Skeletal muscle cell (primary cell): ENCODE measurements around the gene LDHAL6B.

Source experiments
- DNase-seq: peaks from one replicate; pipeline ENCODE4 v3.0.0-alpha.2; 2010; ENCODE audit warnings: low read depth
- H3K4me3 ChIP-seq: 2 replicates; pipeline ENCODE4 v1.5.1; 2011; ENCODE audit warnings: low read depth, mild to moderate bottlenecking, control low read depth, low read length, moderate library complexity

Gene LDHAL6B

GRCh38 chr15:59205839-59206622 lies 612 bp upstream of the LDHAL6B start:
- H3K4me3 ChIP-seq = no peak overlapping the region
- DNase-seq = no peak

DNA sequence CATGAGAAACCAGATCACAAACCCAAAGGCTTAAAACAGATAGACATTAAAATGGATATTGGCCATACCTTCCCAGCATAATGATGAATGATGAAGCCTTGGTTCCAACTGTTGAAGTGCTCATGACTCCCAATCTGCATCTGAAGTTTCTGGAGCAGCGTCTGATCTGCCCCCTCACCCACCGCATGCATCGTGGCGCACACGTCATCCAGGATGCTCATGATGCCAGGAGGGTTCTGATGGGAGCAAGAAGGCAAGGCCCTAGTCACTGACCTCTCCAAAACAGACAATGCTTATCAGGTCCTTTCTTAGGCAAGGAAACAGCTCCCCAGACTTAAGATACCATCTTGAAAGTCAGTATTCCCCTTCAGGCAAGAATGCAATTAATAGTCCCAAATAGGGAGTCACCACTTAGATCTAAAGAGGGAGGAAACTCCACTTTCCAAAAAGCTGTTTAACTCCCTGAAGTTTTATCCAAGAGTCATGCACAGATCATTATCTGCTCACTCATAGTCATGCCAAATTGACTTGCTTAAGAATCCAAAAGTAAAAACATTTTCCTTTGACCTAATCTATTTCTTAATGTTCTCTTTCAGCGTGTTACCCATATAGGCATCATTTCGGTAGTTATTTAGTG lies 2.1 kb downstream of the LDHAL6B start:
- H3K4me3 ChIP-seq = no peak overlapping the region
- no peak for DNase-seq

DNA sequence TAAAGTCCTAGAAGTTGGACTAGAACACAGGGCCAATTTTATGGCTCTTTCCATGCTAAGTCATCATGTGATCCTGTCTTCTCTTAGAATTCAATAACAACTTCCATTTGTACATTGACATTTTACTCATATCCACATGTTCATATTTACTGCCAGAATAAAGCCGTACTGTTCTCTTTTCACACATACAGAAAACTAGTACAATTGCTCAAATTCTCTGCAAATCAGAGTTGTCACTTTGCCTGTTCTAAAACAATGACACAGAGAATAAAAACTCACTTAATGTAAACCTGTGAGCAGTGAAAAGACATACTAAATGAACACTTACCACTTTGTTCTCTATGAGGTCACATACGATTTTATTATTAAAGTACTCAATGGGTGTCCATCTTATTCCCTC lies 3.5 kb downstream of the LDHAL6B start:
- no peak for DNase-seq
- no peak overlapping the region for H3K4me3 ChIP-seq

DNA sequence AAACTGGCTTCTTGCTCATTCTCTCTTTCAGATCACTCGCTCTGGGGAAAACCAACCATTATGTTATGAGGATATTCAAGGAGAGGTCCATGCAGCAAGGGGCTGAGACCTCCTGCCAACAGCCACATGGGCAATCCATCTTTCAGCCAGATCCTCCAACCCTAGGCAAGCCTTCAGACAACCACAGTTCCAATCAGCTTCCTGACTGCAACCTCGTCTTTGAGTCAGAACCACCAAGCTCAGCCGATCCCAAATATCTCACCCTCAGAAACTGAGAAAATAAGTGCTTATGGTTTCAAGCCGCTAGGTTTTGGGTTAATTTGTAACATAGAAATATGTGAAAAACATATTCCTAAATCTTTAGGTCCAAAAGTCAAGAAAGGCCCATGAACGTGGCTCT lies 10.3 kb downstream of the LDHAL6B start:
- H3K4me3 ChIP-seq = no peak overlapping the region
- DNase-seq = no peak

DNA sequence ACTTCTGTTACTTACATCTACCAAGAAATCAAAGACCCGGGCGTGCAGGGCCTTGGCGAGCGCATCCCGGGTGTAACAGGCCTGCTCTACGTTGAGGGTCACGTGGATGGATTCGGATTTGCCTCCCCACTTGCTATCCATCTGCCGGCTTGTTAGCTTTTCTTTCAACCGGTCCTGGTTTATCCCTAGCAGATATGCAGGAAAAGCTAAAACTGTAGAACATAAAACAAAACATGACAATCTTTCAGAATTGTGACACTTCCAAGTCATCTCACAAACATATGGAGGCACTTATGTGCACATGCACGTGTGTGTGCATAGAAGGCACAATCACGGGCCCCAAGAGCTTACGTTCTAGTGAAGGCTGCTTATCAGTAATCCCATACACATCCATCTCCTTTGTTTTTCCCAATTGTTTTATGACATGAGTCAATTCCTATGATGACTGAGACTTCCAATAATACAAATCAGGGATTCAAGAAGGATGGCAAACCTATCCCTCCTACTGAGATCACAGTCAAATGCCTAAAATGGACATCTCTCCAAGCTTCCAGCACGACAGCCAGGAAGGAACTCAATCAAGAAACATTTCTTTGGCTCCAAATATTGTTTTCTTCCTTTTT lies 11.3 kb downstream of the LDHAL6B start:
- no peak for DNase-seq
- H3K4me3 ChIP-seq = no peak overlapping the region

DNA sequence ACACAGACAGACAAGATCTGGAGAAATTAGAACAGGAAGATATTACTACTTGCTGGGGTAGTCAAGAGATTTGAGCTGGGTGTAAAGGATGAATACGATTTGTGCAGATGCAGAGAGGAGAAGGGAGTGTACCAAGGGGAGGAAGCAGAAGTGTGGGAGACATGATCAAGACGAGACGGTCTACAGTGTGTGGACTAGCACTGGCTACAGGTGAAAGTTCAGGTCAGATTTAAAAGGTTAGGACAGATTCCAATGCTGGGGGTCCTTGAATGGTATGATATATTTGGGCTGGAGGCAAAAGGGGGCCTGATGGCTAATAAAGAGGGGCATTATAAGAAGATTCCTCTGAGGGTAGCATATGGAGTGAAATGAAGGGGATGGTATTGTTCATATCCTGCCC lies 12.1 kb downstream of the LDHAL6B start:
- no peak for DNase-seq

GRCh38 chr15:59221511-59222505 lies 15.2 kb downstream of the LDHAL6B start:
- no peak overlapping the region for H3K4me3 ChIP-seq
- peak; percentile 50 for DNase-seq

More for the DNA sequence above, 12.1 kb downstream of the LDHAL6B start:
- no peak overlapping the region for H3K4me3 ChIP-seq

GRCh38 chr15:59222906-59223550 lies 16.4 kb downstream of the LDHAL6B start:
- DNase-seq = no peak
- no peak overlapping the region for H3K4me3 ChIP-seq

- no peak overlapping the region for H3K4me3 ChIP-seq
- no peak for DNase-seq
Measured at GRCh38 chr15:59223736-59224135, 17.1 kb downstream of the LDHAL6B start.

DNA sequence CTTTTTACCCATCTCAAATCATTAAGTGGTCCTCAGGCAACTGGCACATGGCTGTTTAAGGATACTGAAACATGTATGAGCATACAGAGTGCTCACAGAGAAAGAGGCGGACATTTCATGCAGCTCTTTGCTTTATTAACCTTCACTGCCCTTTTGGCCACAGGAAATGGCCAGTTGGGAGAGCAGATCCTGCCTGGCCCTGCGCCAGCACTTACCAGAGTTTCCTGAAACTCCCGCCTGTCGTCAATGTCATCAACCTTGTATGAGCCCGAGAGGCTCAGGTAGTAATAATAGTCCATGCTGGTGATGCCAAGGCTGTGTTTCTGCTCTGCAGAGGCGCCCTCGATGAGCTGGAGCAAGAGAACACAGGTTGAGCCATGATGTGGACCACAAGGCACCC lies 17.8 kb downstream of the LDHAL6B start:
- DNase-seq = no peak
- no peak overlapping the region for H3K4me3 ChIP-seq

DNA sequence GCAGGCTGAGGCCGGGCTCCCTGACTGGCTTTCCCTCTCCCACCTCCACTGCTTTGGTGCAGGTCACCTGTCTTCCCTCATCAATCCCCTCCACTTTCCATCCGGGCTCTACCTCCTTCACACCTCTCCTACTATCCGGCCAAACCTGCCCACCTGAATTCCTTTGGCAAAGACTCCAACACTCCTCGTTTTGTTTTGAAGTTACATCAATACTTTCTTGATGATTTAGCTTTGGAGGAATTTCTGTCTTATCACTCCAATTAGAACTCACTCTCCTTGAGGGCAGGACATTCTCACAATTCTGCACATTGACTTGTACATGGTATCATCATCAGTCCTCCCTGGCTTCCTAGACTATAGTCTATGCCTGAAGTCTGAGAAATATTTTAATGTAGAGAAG lies 20.4 kb downstream of the LDHAL6B start:
- no peak overlapping the region for H3K4me3 ChIP-seq
- DNase-seq = no peak

- no peak for DNase-seq
- no peak overlapping the region for H3K4me3 ChIP-seq
Measured at GRCh38 chr15:59229015-59229414, 22.4 kb downstream of the LDHAL6B start.

- no peak for DNase-seq
- H3K4me3 ChIP-seq = no peak overlapping the region
Measured at GRCh38 chr15:59229453-59229852, 22.8 kb downstream of the LDHAL6B start.

DNA sequence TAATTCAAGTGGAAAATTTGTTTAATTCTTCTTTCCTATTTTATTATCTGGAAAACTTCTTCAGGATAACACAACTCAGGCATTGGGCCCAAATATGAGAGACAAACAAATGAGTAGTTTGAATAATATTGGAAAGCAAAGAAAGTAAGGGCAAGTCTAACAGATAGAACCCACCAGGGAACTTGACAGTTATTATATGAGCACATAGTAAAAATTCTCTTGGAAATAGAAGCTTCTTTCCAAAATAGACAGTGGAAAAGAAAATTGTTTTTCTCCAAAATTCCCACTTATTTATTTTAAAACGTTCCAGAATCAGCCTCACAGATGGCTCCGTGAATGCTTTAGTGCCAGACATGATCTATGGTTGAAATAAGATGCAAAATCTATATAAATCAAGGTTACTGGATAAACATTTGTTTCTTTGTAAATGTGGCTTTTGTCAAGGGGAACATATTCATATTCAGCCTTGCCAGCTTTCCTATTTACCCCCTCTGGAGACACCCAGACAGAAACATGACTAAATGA lies 23.9 kb downstream of the LDHAL6B start:
- DNase-seq = no peak

GRCh38 chr15:59232476-59232875 lies 25.8 kb downstream of the LDHAL6B start:
- peak; percentile 68 for DNase-seq
- no peak overlapping the region for H3K4me3 ChIP-seq

More for the DNA sequence above, 23.9 kb downstream of the LDHAL6B start:
- no peak overlapping the region for H3K4me3 ChIP-seq

- no peak overlapping the region for H3K4me3 ChIP-seq
- DNase-seq = no peak
Measured at GRCh38 chr15:59236394-59236793, 29.8 kb downstream of the LDHAL6B start.

DNA sequence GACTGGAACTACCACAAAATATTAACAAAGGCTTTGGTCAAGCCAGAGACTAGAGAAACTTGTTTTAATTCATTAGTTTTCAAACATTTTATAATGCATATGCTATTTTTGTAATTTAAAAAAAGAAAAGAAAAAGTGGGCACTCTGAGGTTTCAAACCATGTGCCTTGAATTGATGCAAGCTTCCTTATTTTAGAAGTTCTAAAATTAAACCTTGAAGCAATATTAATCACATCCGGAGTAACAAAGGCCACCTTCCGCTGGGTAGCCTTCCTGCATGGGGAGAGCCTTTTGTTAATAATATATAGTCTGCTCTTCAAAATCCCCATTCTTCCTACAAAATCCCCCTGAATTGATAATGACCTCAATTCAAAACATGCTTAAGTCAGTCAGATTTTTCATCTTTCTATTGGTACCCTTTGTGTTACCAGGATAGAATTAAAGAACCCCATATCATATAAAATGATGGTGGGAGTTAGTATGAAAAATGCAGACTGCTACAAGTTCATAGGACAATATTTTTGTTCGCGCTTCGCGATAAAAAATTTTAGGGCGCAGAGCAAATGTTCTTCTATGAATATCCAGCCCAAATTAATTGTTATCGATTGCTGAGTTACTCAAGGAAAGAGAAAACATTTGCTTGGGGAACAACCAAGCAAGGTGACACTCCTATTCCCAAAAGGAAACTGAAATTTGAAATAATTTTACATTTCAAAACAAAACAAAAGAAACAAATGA lies 30.6 kb downstream of the LDHAL6B start:
- DNase-seq = no peak
- no peak overlapping the region for H3K4me3 ChIP-seq

DNA sequence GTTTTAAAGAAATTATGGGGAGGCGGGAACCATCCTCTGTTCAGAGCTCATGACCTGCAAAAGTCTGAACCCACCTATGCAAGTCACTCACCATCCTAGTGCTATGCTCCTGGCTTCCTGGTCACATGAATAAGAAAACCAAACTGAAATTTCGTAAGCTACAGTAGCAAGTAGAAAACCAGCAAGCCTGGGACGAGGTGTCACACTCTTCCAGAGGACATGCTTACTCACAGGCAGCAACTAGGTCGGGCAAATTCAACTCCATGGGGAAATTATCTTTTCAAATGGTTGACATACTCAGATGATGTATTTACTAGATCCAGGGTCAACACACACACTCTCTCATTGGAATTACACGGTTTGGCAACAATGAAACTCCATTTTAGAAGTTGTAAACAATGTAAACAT lies 31.3 kb downstream of the LDHAL6B start:
- H3K4me3 ChIP-seq = no peak overlapping the region
- DNase-seq = peak; percentile 16
